GM12872 (cell line): ENCODE measurements around the gene FAM111A.

Experiments
- TF ChIP-seq, protein P1 (sequence below): IDR thresholded peaks from 3 replicates; pipeline ENCODE4 v1.5.1; 2011; ENCODE audit warnings: low read depth, mild to moderate bottlenecking, low read length, moderate library complexity; ENCODE audit not compliant: insufficient read depth

Gene FAM111A, protein sequence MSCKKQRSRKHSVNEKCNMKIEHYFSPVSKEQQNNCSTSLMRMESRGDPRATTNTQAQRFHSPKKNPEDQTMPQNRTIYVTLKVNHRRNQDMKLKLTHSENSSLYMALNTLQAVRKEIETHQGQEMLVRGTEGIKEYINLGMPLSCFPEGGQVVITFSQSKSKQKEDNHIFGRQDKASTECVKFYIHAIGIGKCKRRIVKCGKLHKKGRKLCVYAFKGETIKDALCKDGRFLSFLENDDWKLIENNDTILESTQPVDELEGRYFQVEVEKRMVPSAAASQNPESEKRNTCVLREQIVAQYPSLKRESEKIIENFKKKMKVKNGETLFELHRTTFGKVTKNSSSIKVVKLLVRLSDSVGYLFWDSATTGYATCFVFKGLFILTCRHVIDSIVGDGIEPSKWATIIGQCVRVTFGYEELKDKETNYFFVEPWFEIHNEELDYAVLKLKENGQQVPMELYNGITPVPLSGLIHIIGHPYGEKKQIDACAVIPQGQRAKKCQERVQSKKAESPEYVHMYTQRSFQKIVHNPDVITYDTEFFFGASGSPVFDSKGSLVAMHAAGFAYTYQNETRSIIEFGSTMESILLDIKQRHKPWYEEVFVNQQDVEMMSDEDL

GRCh38 chr11:59142530-59143507 is at the start of gene FAM111A:
FAM111A (plus strand) TSS chr11:59142856; CDS start chr11:59148873, 6,017 bp downstream.
- TF ChIP-seq, protein P1, sequence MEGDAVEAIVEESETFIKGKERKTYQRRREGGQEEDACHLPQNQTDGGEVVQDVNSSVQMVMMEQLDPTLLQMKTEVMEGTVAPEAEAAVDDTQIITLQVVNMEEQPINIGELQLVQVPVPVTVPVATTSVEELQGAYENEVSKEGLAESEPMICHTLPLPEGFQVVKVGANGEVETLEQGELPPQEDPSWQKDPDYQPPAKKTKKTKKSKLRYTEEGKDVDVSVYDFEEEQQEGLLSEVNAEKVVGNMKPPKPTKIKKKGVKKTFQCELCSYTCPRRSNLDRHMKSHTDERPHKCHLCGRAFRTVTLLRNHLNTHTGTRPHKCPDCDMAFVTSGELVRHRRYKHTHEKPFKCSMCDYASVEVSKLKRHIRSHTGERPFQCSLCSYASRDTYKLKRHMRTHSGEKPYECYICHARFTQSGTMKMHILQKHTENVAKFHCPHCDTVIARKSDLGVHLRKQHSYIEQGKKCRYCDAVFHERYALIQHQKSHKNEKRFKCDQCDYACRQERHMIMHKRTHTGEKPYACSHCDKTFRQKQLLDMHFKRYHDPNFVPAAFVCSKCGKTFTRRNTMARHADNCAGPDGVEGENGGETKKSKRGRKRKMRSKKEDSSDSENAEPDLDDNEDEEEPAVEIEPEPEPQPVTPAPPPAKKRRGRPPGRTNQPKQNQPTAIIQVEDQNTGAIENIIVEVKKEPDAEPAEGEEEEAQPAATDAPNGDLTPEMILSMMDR: peak; percentile 47; the same call in 2 of the 3 replicates

- TF ChIP-seq, protein P1: peak; percentile 73
These were observed 45.4 kb upstream of the FAM111A start for GRCh38 chr11:59097113-59097708.

GRCh38 chr11:59102259-59102765 is 40.3 kb upstream of the FAM111A start:
- TF ChIP-seq, protein P1: peak; percentile 65

- TF ChIP-seq, protein P1: 0 out of 3 replicates have a peak, but pooled peaks have one; percentile 5
These were observed 36.0 kb upstream of the FAM111A start, which contains the start of gene FAM111B for GRCh38 chr11:59106363-59107336. FAM111B (plus strand) TSS chr11:59107237; CDS start chr11:59109626, 2,389 bp downstream.

DNA sequence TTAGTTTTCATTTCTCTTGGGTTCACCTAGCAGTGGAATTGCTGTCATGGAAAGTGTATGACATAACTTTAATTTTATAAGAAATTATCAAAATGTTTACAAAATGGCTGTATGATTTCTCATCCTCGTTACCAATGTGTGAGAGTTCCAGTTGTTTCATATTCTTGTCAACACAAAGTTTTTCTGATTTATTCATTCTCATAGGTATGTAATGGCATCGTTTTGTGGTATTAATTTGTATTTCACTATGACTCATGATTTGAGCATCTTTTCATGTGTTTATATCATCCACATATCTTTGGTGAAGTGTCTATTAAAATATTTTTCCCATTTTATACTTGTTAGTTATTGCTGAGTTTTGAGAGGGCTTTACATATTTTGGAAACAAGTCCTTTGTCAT is 30.2 kb upstream of the FAM111A start:
- TF ChIP-seq, protein P1: no peak

GRCh38 chr11:59114344-59114743 is 28.3 kb upstream of the FAM111A start:
- TF ChIP-seq, protein P1: no peak
